Keratinocyte (primary cell): Measurements from ENCODE around the gene PRSS53.

Experiments
- CTCF ChIP-seq, 3 experiments: IDR thresholded peaks in 1 of 3; conservative IDR thresholded peaks in 1 of 3; optimal IDR thresholded peaks in 1 of 3; 2 replicates in 2 of 3; 3 replicates in 1 of 3; pipeline versions ENCODE3 to v1.5.1; 2011; ENCODE audit warnings: low read length in 3 of 3, mild to moderate bottlenecking in 3 of 3, moderate library complexity in 2 of 3, control low read depth in 1 of 3, inconsistent platforms in 1 of 3; ENCODE audit not compliant: insufficient read depth in 2 of 3; ENCODE audit errors: extremely low read depth in 1 of 3
- EZH2 ChIP-seq: IDR thresholded peaks from one replicate; pipeline ENCODE4 v1.6.1; 2012; ENCODE audit warnings: inconsistent platforms, mild to moderate bottlenecking, low read length, moderate library complexity

- TF ChIP-seq CTCF (optimal IDR thresholded peaks at IDR 0.05 in 1 of 3, IDR thresholded peaks at IDR 0.05 in 1 of 3, conservative IDR thresholded peaks at IDR 0.05 in 1 of 3; ENCODE audit: extremely low read depth in 1 of 3, insufficient read depth in 2 of 3, low read length in 3 of 3), result no peak
- no peak for TF ChIP-seq EZH2
Measured at GRCh38 chr16:31085411-31085810, 3.3 kb downstream of the PRSS53 start.
